ENCODE data around the gene SLAMF9.

- TF ChIP-seq CTCF (IDR thresholded peaks at IDR 0.05) = no peak
- TF ChIP-seq FOXP4 (CRISPR knock-in tag; IDR thresholded peaks at IDR 0.05) = no peak
- TF ChIP-seq KAT7 (CRISPR knock-in tag; IDR thresholded peaks at IDR 0.05; ENCODE audit: borderline replicate concordance) = no peak
- no peak for TF ChIP-seq AFF4 (CRISPR knock-in tag; IDR thresholded peaks at IDR 0.05; ENCODE audit: borderline replicate concordance)
- TF ChIP-seq IRF2 (CRISPR knock-in tag; IDR thresholded peaks at IDR 0.05; ENCODE audit: borderline replicate concordance, low read depth) = no peak
- no peak for TF ChIP-seq RORB (CRISPR knock-in tag; IDR thresholded peaks at IDR 0.05)
- no peak for TF ChIP-seq CREM (CRISPR knock-in tag; IDR thresholded peaks at IDR 0.05)
- no peak for TF ChIP-seq MAX (CRISPR knock-in tag; IDR thresholded peaks at IDR 0.05)
- no peak for TF ChIP-seq ELF4 (CRISPR knock-in tag; IDR thresholded peaks at IDR 0.05; ENCODE audit: low read depth)
- no peak for TF ChIP-seq E2F4 (CRISPR knock-in tag; IDR thresholded peaks at IDR 0.05; ENCODE audit: borderline replicate concordance, low read depth)
- TF ChIP-seq USF2 (CRISPR knock-in tag; IDR thresholded peaks at IDR 0.05) = no peak
- no peak for TF ChIP-seq ZSCAN18 (CRISPR knock-in tag; IDR thresholded peaks at IDR 0.05)
Measured at GRCh38 chr1:159935719-159936272, 18.2 kb downstream of the SLAMF9 start.
